Hepatic stellate cell (primary cell): ENCODE data around the gene RPS6KB1.
A peak's percentile ranks its signal among the peaks of the same experiment; 100 is the strongest.
"Not testable (repeated sequence)": the region's sequence is repeated elsewhere in the genome, so short reads cannot be mapped to it uniquely, and the experiment has no call there.

Experiments
- DNase-seq: peaks from one replicate; pipeline ENCODE4 v3.0.0; 2011; ENCODE audit warnings: low spot score

Gene RPS6KB1

GRCh38 chr17:59946433-59946832 lies 53.5 kb downstream of the RPS6KB1 start:
- not testable (repeated sequence) for DNase-seq

DNA sequence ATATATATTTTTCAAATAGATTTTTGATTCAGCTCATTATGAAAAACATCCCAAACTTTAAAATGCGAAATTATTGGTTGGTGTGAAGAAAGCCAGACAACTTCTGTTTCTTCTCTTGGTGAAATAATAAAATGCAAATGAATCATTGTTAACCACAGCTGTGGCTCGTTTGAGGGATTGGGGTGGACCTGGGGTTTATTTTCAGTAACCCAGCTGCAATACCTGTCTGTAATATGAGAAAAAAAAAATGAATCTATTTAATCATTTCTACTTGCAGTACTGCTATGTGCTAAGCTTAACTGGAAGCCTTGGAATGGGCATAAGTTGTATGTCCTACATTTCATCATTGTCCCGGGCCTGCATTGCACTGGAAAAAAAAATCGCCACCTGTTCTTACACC lies 54.4 kb downstream of the RPS6KB1 start:
- DNase-seq, result not testable (repeated sequence)

DNA sequence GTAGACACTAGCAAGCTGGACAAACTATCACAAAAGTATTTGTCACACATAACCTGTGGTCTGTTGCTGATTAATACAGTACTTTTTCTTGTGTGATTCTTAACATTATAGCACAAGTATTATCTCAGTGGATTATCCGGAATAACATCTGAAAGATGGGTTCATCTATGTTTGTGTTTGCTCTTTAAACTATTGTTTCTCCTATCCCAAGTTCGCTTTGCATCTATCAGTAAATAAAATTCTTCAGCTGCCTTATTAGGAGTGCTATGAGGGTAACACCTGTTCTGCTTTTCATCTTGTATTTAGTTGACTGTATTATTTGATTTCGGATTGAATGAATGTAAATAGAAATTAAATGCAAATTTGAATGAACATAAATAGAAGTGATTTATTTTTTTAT lies 57.1 kb downstream of the RPS6KB1 start:
- no peak for DNase-seq

- no peak for DNase-seq
These were observed 61.9 kb downstream of the RPS6KB1 start for GRCh38 chr17:59954856-59955255.

GRCh38 chr17:59959574-59959973 lies 66.7 kb downstream of the RPS6KB1 start:
- DNase-seq, result not testable (repeated sequence)

DNA sequence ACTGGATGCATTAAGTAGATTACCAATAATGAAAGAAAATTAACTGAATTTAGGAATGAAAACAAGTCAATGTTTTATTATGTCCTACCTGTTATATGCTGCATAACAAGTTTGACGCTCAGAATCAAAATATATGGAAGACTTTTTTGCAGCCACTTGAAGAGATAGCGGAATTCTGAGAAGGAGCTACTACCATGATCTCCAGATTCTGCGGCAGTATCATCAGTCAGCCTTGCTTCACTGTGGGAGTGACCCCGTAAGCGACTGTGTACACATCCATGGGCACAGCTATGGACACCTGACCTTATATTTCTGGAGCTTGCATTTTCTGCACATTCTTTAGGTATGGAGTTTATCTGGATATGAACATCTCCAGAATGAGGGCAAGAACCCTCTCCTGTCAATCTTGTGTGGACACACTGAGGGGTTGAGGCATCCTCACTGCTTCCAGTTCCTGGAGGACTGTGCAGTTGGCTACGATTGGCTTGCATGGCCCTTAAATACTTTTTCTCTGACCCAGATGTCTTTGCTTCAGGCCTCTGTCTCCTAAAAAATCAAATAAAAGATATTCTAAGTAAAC lies 69.9 kb downstream of the RPS6KB1 start:
- no peak for DNase-seq

GRCh38 chr17:59963738-59964481 lies 71.0 kb downstream of the RPS6KB1 start:
- DNase-seq, result peak; percentile 46

DNA sequence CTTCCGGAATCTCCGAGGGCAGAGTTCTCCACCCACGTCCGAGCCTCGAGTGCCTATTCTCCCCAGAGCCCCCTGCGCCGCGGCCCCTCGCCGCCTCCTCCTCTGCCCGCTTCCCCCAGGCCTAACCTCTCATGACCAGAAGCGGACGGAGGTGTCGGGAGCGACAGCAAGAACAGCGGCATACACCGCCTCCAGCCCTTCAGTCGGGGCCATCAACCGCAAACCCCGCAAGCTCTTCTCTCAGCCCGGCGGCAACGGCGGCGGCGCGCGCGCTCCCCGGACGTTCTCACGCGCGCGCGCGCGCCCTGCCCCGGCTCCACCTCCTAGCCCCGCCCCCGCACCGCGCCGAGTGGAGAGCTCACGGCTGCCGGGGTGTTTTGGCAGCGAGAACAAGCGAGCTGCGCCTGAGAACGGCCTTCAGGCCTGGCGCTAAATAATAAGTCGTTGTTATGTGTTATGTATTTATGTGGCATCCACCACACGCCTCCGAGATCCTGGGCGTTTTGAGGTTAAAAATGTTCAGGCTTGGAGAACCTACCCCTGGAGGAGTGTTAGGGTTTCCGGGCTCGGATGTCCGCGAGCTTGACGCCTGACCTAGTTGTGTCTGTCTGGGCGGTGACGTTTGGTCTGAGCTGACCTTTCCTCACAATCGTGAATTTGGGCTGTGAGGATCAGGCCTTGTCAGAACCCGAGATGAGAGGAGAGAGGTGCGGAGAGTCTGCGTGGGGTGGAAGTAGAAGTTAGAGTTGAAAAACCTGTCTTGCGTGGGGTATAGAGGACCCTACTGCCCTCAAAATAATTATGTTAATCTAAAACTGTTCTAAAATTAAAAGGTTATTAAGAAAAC lies 71.8 kb downstream of the RPS6KB1 start, which contains the start of gene RNFT1:
RNFT1 (minus strand) TSS at position 259 of the 847 bp plus-strand sequence; CDS start at position 182, 77 bp downstream.
- peak; percentile 86 for DNase-seq

GRCh38 chr17:59971771-59972170 lies 78.8 kb downstream of the RPS6KB1 start:
- DNase-seq, result not testable (repeated sequence)

DNA sequence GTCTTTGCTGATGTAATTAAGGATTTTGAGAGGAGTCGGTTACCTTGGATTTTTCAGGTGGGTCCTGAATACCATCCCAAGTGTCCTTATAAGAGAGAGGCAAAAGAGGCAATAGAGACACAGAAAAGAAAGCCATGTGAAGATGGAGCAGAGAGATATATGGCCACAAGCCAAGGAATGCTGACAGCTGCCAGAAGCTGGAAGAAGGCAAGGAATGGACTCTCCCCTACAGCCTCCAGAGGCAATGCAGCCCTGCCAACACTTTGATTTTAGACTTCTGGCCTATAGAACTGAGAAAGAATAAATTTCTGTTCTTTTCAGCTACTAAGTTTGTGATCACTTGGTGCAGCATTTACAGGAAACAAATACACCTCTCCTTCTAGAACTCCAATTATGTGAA lies 79.9 kb downstream of the RPS6KB1 start:
- no peak for DNase-seq

DNA sequence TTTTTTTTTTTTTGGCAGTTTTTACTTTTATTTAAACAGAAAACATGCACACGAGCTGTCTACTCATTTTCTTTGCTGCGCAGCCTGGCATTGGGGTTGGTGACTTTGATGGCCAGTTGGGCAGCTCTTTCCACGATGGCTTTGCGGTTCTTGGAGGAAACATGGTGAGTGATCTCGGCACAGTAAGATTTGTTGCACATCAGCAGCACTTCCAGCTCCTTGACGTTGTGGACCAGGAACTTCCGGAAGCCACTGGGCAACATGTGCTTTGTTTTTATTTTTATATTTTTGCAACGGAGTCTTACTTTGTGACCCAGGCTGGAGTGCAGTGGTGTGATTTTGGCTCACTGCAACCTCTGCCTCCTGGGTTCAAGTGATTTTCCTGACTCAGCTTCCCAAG lies 80.6 kb downstream of the RPS6KB1 start:
- not testable (repeated sequence) for DNase-seq

- not testable (repeated sequence) for DNase-seq
These were observed 82.2 kb downstream of the RPS6KB1 start for GRCh38 chr17:59975166-59975565.

- DNase-seq, result not testable (repeated sequence)
These were observed 103.7 kb downstream of the RPS6KB1 start for GRCh38 chr17:59996608-59997007.
